ENCODE data around the gene AHDC1. TPM values are rescaled to one million over a fixed set of nuclear protein-coding genes. Genes with fewer than 3 reads are reported as not detected.

AHDC1 gene
- total and polyA plus RNA-seq, 2 of the 13 experiments (the other 11 are each of a cell fraction or from before 2014, with no cell fraction given): 1.0 to 2.7 TPM

- BruUV-seq (replicated peaks): no TSS peak
- Histone ChIP-seq H3K79me2 (ENCODE audit: insufficient read depth, low read length) (no peaks in the 10 kb centered on the region), H3K36me3 (replicated peaks in 1 of 2; ENCODE audit: control insufficient read depth in 1 of 2, insufficient read depth in 2 of 2, low read length in 2 of 2) (peaks cover 9 to 11% of the 10 kb centered on the region in 2 experiments; a peak in 4 of 5 replicates), H3K4me3 (replicated peaks in 1 of 3; ENCODE audit: insufficient read depth in 1 of 3, low read depth in 2 of 3, low read length in 3 of 3) (no peak overlapping the region), H3K27me3 (ENCODE audit: control insufficient read depth in 1 of 2, insufficient read depth in 2 of 2, low read length in 2 of 2) (no peaks in the 10 kb centered on the region), H2AFZ (ENCODE audit: low read length) (no peak overlapping the region), H4K20me1 (ENCODE audit: insufficient read depth, low read length) (no peaks in the 10 kb centered on the region), H3K27ac (ENCODE audit: extremely low read length, insufficient read depth, low read length) (no peak overlapping the region), H3K4me1 (ENCODE audit: insufficient read depth, low read length) (peaks cover 21% of the 10 kb centered on the region), H3K9ac (ENCODE audit: insufficient read depth, low read depth, low read length) (no peak overlapping the region), H3K9me3 (ENCODE audit: low read length) (no peaks in the 10 kb centered on the region), H3K4me2 (ENCODE audit: low read depth, low read length) (no peak overlapping the region)
- ATAC-seq (no peak), DNase-seq (ENCODE audit: low spot score) (no peak), FAIRE-seq (no peak)
- CTCF ChIA-PET (ENCODE audit: low intra/inter-chr PET ratio, low total read pairs): no interaction called here
- intact Hi-C loops (cut with micrococcal nuclease; ENCODE audit: unreplicated experiment) (no loop called here), in situ Hi-C loops (cut with HindIII; ENCODE audit: extremely low pct_ligation_motif_present, low pct_unique_long_range_greater_than_20kb) (no loop called here)
- TF ChIP-seq AGO2 (optimal IDR thresholded peaks at IDR 0.05; ENCODE audit: low read depth, low read length): peak; percentile 24
- TF ChIP-seq HNRNPL (IDR thresholded peaks at IDR 0.05; ENCODE audit: low read depth, low read length): 0 out of 2 replicates have a peak, but pooled peaks have one; percentile 27
- no peak for TF ChIP-seq MEIS1 (CRISPR knock-in tag; IDR thresholded peaks at IDR 0.05; ENCODE audit: borderline replicate concordance)
- no peak for TF ChIP-seq ISL2 (CRISPR knock-in tag; IDR thresholded peaks at IDR 0.05)
- no peak for TF ChIP-seq ZNF180 (CRISPR knock-in tag; IDR thresholded peaks at IDR 0.05; ENCODE audit: borderline replicate concordance, low read depth)
- no peak for TF ChIP-seq ZNF839 (CRISPR knock-in tag; IDR thresholded peaks at IDR 0.05; ENCODE audit: borderline replicate concordance)
- POLR2A ChIA-PET: no interaction called here
- 95% methylated on average over 24 of the region's 38 CpGs for WGBS (ENCODE audit: low lambda C conversion rate)
Observed at GRCh38 chr1:27549807-27550408, 54.0 kb downstream of the AHDC1 start.

DNA sequence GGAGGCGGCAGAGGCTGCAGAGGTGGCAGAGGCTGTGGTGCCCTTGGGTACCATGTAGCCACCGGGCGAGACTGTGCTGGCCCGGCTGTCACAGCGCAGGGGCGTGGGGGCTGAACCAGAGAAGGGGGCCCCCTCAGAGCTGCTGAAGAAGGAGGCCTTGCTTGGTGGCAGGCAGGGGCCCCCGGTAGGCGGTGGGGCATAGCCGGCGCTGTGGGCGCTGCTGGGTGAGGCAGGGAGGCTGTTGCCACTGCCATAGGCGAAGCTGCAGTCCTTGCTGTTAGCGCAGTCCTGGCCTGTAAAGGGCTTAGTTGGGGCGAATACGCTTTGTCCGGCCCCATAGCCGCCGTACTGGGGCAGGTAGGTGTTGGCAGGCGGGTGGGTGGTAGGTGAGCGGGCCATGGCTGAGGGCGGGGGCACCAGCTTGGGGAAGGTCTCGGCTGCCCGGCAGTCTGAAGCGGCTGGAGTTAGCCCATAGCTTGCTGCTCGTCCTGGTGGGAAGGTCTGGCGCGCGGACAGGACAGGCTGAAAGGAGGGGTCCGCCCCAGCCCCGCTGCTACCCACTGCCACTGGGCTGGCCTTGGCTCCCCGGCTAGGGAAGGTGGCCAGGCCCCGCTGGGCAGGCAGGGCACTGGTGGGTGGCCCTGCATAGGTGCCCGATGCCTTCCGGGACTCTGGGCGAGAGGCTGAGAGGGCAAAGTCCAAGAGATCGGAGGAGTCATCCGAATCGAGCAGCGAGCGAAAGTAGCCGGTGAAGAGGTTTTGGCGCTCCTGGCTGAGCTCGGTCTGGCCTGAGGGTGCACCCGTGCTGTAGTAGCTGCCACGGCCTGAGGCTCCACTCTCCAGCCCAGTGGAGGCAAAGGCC, 54.9 kb downstream of the AHDC1 start:
- ATAC-seq: no peak
- no peak for DNase-seq (ENCODE audit: low spot score)
- TF ChIP-seq ZBTB34 (CRISPR knock-in tag; IDR thresholded peaks at IDR 0.05) (no peak), HNRNPL (IDR thresholded peaks at IDR 0.05; ENCODE audit: low read depth, low read length) (0 out of 2 replicates have a peak, but pooled peaks have one; percentile 45)
- Histone ChIP-seq H3K27me3 (ENCODE audit: control insufficient read depth in 1 of 2, insufficient read depth in 2 of 2, low read length in 2 of 2) (no peaks in the 10 kb centered on the region), H4K20me1 (ENCODE audit: insufficient read depth, low read length) (no peaks in the 10 kb centered on the region), H3K79me2 (ENCODE audit: insufficient read depth, low read length) (peaks cover 4% of the 10 kb centered on the region), H3K9me3 (ENCODE audit: low read length) (no peaks in the 10 kb centered on the region), H3K36me3 (replicated peaks in 1 of 2; ENCODE audit: control insufficient read depth in 1 of 2, insufficient read depth in 2 of 2, low read length in 2 of 2) (peaks cover 9 to 11% of the 10 kb centered on the region in 2 experiments; a peak in 4 of 5 replicates), H3K27ac (ENCODE audit: extremely low read length, insufficient read depth, low read length) (no peak overlapping the region), H3K4me3 (replicated peaks in 1 of 3; ENCODE audit: insufficient read depth in 1 of 3, low read depth in 2 of 3, low read length in 3 of 3) (no peak overlapping the region), H3K4me1 (ENCODE audit: insufficient read depth, low read length) (peaks cover 21% of the 10 kb centered on the region), H2AFZ (ENCODE audit: low read length) (no peak overlapping the region), H3K9ac (ENCODE audit: insufficient read depth, low read depth, low read length) (no peak overlapping the region), H3K4me2 (ENCODE audit: low read depth, low read length) (no peak overlapping the region)
- intact Hi-C loops (cut with micrococcal nuclease; ENCODE audit: unreplicated experiment): no loop called here
- WGBS (ENCODE audit: low lambda C conversion rate): 96% methylated on average over 25 of the region's 45 CpGs
- ChIA-PET POLR2A (no interaction called here), CTCF (ENCODE audit: low intra/inter-chr PET ratio, low total read pairs) (no interaction called here)
- in situ Hi-C loops (cut with HindIII; ENCODE audit: extremely low pct_ligation_motif_present, low pct_unique_long_range_greater_than_20kb): no loop called here
- FAIRE-seq: no peak
- no TSS peak for BruUV-seq (replicated peaks)

Data from HepG2 (cell line).